ENCODE results near the gene HLA-DMA.

The HLA-DMA gene

GRCh38 chr6:32912951-32913350 lies 39.9 kb downstream of the HLA-DMA start:
- DNase-seq: no peak

- DNase-seq: no peak
Observed at GRCh38 chr6:32908897-32909296, 44.0 kb downstream of the HLA-DMA start.

- no peak for DNase-seq
Observed at GRCh38 chr6:32906539-32906938, 46.4 kb downstream of the HLA-DMA start.

GRCh38 chr6:32905078-32905477 lies 47.8 kb downstream of the HLA-DMA start:
- no peak for DNase-seq

- no peak for DNase-seq
Observed at GRCh38 chr6:32903952-32904351, 48.9 kb downstream of the HLA-DMA start.
